ENCODE data around the gene CALM3. TPM values are rescaled to one million over a fixed set of nuclear protein-coding genes. Genes with fewer than 3 reads are reported as not detected.

Gene CALM3
- total and polyA plus RNA-seq, 2 experiments from 2014 or later = 148 to 215 TPM

- TF ChIP-seq, protein P1, sequence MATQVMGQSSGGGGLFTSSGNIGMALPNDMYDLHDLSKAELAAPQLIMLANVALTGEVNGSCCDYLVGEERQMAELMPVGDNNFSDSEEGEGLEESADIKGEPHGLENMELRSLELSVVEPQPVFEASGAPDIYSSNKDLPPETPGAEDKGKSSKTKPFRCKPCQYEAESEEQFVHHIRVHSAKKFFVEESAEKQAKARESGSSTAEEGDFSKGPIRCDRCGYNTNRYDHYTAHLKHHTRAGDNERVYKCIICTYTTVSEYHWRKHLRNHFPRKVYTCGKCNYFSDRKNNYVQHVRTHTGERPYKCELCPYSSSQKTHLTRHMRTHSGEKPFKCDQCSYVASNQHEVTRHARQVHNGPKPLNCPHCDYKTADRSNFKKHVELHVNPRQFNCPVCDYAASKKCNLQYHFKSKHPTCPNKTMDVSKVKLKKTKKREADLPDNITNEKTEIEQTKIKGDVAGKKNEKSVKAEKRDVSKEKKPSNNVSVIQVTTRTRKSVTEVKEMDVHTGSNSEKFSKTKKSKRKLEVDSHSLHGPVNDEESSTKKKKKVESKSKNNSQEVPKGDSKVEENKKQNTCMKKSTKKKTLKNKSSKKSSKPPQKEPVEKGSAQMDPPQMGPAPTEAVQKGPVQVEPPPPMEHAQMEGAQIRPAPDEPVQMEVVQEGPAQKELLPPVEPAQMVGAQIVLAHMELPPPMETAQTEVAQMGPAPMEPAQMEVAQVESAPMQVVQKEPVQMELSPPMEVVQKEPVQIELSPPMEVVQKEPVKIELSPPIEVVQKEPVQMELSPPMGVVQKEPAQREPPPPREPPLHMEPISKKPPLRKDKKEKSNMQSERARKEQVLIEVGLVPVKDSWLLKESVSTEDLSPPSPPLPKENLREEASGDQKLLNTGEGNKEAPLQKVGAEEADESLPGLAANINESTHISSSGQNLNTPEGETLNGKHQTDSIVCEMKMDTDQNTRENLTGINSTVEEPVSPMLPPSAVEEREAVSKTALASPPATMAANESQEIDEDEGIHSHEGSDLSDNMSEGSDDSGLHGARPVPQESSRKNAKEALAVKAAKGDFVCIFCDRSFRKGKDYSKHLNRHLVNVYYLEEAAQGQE (IDR thresholded peaks at IDR 0.05; ENCODE audit: unreplicated experiment) = no peak
- TF ChIP-seq EZH2phosphoT487 (IDR thresholded peaks at IDR 0.05; ENCODE audit: unreplicated experiment) = no peak
- TF ChIP-seq, protein P2, sequence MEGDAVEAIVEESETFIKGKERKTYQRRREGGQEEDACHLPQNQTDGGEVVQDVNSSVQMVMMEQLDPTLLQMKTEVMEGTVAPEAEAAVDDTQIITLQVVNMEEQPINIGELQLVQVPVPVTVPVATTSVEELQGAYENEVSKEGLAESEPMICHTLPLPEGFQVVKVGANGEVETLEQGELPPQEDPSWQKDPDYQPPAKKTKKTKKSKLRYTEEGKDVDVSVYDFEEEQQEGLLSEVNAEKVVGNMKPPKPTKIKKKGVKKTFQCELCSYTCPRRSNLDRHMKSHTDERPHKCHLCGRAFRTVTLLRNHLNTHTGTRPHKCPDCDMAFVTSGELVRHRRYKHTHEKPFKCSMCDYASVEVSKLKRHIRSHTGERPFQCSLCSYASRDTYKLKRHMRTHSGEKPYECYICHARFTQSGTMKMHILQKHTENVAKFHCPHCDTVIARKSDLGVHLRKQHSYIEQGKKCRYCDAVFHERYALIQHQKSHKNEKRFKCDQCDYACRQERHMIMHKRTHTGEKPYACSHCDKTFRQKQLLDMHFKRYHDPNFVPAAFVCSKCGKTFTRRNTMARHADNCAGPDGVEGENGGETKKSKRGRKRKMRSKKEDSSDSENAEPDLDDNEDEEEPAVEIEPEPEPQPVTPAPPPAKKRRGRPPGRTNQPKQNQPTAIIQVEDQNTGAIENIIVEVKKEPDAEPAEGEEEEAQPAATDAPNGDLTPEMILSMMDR (conservative IDR thresholded peaks at IDR 0.05; ENCODE audit: low read depth in 2 of 2) = no peak
- TF ChIP-seq ZNF331 (CRISPR knock-in tag; IDR thresholded peaks at IDR 0.05; ENCODE audit: low read depth) = no peak
- no peak for TF ChIP-seq ZNF114 (CRISPR knock-in tag; IDR thresholded peaks at IDR 0.05)
- TF ChIP-seq NANOG (IDR thresholded peaks at IDR 0.05; ENCODE audit: borderline replicate concordance) = no peak
- TF ChIP-seq EZH2 (IDR thresholded peaks at IDR 0.05; ENCODE audit: low read depth, unreplicated experiment) = no peak
- TF ChIP-seq JUNB (IDR thresholded peaks at IDR 0.05; ENCODE audit: unreplicated experiment) = no peak
- no peak for TF ChIP-seq POLR2AphosphoS5 (IDR thresholded peaks at IDR 0.05; ENCODE audit: low read depth)
- no peak for TF ChIP-seq CREB1 (CRISPR knock-in tag; IDR thresholded peaks at IDR 0.05; ENCODE audit: low read depth)
Observed at GRCh38 chr19:46630586-46631205, 29.6 kb downstream of the CALM3 start (continued).

DNA sequence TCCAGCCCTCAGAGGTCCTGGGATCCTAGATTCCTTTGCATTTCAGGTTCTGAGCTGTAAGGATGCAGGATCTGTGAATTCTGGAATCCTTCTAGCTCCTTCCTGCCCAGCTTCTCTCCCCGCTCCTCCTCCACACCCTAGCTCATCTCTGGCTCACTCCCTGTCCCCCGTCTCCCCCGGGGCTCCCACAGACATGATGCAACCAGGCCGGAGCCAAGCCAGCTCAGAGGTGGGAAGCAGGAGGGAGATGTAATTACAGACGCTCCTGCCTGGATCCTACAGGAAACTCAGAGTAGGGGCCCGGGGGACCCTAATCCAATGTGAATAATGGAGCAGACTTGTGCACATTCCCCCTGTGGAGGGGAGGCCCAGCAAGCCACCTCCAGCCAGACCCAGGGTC is 30.4 kb downstream of the CALM3 start:
- no peak for ATAC-seq
- Histone ChIP-seq H4K20me1 (replicated peaks; ENCODE audit: insufficient read depth) (no peaks in the 10 kb centered on the region; the same call in 1 of the 2 replicates), H3K4me1 (ENCODE audit: insufficient read depth) (peaks cover 27% of the 10 kb centered on the region), H3K27ac (ENCODE audit: low read depth) (no peak overlapping the region), H3K4me2 (peak overlapping the region; percentile 51; the same call in 1 of the 2 replicates), H3K4me3 (no peak overlapping the region), H2AFZ (peak overlapping the region; percentile 94), H3F3A (replicated peaks; ENCODE audit: low read depth) (0 out of 2 replicates have a peak, but pooled peaks cover 2% of the 10 kb centered on the region), H3K9me2 (ENCODE audit: insufficient read depth) (no peaks in the 10 kb centered on the region), H3K27me3 (ENCODE audit: insufficient read depth) (peaks cover 37% of the 10 kb centered on the region), H3K36me3 (ENCODE audit: insufficient read depth) (no peaks in the 10 kb centered on the region), H3K79me2 (replicated peaks; ENCODE audit: insufficient read depth) (no peaks in the 10 kb centered on the region)
- Mint-ChIP-seq H3K36me3 (ENCODE audit: low read depth) (no peaks in the 10 kb centered on the region), H3K4me3 (no peak overlapping the region), H3K27ac (no peak overlapping the region), H3K4me1 (peaks cover 23% of the 10 kb centered on the region), H3K9me3 (no peaks in the 10 kb centered on the region), H3K27me3 (ENCODE audit: insufficient read depth, low read depth, poor library complexity) (peaks cover 39% of the 10 kb centered on the region)
- DNase-seq (ENCODE audit: low spot score) = peak; percentile 34
- TF ChIP-seq EZH2 (IDR thresholded peaks at IDR 0.05; ENCODE audit: low read depth, unreplicated experiment) = no peak
- TF ChIP-seq STAT1 (IDR thresholded peaks at IDR 0.05; ENCODE audit: unreplicated experiment) = no peak
- TF ChIP-seq EZH2phosphoT487 (IDR thresholded peaks at IDR 0.05; ENCODE audit: unreplicated experiment) = no peak
- no peak for TF ChIP-seq NANOG (IDR thresholded peaks at IDR 0.05; ENCODE audit: borderline replicate concordance)
- TF ChIP-seq, protein P2 (conservative IDR thresholded peaks at IDR 0.05; ENCODE audit: low read depth in 2 of 2) = no peak
- no peak for TF ChIP-seq CREB1 (CRISPR knock-in tag; IDR thresholded peaks at IDR 0.05; ENCODE audit: low read depth)
- TF ChIP-seq, protein P1 (IDR thresholded peaks at IDR 0.05; ENCODE audit: unreplicated experiment) = no peak
- TF ChIP-seq JUNB (IDR thresholded peaks at IDR 0.05; ENCODE audit: unreplicated experiment) = no peak
- no peak for TF ChIP-seq POLR2AphosphoS5 (IDR thresholded peaks at IDR 0.05; ENCODE audit: low read depth)
- no peak for TF ChIP-seq ZNF114 (CRISPR knock-in tag; IDR thresholded peaks at IDR 0.05)

All from GM23338 (cell line).